ENCODE measurements around the gene FOLR1.
A peak's percentile ranks its signal among the peaks of the same experiment; 100 is the strongest.

The FOLR1 gene

DNA sequence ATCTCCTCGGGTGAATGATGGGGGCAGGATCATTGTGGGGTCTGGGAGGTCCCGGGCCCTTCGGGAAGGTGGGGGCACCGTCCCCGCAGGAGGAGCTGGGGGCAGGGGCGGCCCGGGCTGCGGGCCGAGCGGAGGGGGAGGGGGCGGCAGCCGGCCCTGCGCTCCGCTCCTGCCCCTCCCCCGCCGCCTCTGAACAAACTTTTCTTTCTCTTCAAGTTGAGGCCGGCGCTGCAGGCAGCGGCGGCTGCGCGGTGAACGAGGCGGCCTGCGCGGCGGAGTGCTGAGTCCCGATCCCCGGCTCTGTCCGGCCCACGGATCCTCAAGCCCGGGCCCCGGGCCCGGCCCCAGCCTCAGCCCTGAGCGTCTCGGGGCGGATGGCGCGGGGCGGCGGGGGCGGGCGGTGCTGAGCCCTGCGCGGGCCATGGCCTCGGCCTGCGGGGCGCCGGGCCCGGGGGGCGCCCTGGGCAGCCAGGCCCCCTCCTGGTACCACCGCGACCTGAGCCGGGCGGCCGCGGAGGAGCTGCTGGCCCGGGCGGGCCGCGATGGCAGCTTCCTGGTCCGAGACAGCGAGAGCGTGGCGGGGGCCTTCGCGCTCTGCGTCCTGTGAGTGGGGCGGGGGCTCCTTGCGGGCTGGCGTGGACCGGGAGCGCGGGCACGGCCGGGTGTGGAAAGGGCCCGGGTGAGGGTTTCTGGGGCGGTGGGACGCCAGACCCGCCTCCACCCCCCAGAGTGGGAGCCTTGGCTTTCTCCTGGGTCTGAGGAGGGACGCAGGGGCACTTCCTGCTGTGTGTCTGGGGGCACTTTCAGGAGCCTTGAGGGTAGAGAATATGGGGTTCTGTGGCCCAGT, 32.8 kb downstream of the FOLR1 start, which contains the start of gene INPPL1:
Gene INPPL1 (plus strand): TSS at position 204 of the 847 bp plus-strand sequence. CDS start 218 bp downstream, at position 422.
- peak; percentile 55 for DNase-seq

DNA sequence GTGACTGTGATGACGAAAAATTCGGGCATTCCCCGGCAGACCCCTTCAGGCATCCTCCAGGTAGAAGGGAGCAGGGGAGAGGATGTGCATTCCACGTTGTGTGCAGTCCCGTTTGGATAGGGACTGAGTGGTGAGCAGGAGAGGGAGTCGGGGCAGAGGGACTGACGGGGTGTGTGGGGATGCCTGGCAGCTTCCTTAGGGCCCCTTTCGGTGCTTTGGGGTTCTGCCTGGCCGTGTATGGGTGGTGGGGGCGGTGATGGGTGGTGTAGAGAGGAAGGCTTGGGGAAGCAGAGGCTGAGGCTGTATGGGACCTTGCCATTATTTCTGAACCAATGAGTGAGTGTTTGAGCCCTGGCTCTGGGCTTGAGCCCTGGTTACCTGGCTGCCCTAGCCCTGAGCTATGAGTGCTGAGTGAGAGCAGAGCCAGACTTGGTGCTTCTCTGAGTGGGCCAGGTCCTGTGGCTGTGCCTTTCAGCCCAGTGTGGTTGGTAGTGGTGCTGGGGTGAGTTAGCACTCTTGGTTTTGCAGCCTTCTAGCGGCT, 33.5 kb downstream of the FOLR1 start:
- peak; percentile 42 for DNase-seq

DNA sequence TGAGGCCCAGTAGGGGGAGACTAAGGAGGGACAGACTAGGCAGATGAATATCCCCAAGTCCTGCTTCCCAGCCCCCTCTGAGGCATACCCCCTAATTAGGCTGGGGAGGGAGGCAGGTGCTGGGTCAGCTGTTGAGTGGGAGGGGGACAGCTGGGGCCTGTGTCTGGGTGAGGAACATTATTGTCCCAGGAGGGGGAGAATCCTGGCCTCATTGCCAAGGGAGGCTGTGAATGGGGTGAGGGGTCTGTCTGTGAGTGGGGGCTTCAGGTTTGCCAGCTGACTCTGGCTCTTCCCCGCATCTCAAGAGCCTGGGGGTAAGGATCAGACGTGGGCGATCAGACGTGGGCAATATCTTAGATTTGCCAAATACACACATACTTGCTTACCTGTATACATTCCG, 34.8 kb downstream of the FOLR1 start:
- no peak for DNase-seq

GRCh38 chr11:72227316-72228228, 35.6 kb downstream of the FOLR1 start:
- DNase-seq, result no peak

DNA sequence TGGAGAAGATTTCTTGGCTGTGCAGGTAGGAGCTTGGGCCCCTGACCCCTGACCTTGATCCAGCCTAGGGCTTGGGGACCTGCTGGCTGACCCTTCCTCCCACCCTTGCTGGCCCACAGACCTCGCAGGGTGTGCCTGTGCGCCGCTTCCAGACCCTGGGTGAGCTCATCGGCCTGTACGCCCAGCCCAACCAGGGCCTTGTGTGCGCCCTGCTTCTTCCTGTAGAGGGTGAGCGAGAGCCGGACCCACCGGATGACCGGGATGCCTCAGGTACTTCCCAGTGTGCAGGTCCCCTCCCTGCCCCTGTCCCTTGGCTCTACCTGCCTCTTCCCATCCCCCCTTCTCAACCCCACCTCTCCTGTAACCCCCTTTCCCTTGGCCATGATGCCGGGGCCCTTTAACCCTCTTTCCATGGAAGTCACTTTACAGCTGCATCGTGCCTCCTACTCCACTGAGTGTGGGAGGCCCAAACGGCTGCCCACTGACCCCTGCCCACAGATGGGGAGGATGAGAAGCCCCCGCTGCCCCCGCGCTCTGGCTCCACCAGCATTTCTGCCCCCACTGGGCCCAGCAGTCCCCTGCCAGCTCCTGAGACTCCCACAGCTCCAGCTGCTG, 36.4 kb downstream of the FOLR1 start:
- no peak for DNase-seq

DNA sequence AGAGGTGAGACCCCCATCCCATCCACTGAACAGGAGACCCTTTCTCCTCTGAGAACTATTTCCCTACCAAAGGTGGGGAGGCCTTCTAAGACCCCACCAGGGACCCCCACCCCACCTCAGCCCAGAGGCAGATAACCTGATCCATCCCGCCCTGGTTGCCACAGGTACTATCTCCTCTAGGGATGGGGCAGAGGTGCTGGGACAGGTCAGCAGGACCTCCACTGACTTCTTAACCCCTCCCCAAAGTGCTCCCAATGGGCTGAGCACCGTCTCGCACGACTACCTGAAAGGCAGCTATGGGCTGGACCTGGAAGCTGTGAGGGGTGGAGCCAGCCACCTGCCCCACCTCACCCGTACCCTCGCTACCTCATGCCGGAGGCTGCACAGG, 36.9 kb downstream of the FOLR1 start:
- DNase-seq, result no peak

DNA sequence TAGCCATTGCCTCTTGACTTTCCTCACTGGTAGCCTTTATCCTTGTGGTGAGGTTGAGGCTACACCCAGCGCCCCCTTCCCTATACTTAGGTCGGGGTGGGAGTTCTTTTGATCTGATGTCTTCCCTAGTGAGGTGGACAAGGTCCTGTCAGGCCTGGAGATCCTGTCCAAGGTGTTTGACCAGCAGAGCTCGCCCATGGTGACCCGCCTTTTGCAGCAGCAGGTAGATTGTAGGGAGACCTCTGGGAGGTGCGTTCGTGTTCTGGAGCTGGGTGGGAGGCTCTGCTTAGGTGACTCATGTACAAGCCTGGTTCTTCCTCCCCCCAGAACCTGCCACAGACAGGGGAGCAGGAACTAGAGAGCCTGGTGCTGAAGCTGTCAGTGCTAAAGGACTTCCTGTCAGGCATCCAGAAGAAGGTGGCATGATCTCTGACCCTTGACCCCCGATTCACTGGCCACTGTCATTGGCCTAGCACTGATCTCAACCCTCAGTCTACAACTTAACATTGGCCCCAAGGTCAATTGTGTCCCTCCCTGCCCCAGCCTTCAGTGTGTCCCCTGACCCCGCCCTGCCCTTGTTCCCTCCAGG, 37.5 kb downstream of the FOLR1 start:
- DNase-seq, result no peak

- no peak for DNase-seq
These were observed 38.2 kb downstream of the FOLR1 start for GRCh38 chr11:72229925-72230763.

DNA sequence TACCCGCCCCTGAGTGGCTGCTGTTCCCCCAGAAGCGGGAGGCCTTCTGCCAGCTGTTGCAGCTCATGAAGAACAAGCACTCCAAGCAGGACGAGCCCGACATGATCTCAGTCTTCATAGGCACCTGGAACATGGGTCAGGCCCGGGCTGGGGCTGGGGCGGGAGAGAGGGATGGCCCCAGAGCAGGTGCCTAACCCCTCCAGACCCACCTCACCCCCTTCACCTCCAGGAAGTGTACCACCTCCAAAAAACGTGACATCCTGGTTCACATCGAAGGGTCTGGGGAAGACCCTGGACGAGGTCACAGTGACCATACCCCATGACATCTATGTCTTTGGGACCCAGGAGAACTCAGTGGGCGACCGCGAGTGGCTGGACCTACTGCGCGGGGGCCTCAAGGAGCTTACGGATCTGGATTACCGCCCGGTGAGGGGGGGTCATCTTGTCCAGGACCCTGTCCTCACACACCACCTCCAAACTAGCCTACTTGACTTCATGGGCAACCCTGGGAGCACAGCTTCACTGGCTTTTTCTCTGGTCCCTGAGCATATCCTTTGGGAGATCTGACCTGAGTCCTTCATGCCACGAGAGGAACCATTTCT, 38.9 kb downstream of the FOLR1 start:
- DNase-seq, result no peak

DNA sequence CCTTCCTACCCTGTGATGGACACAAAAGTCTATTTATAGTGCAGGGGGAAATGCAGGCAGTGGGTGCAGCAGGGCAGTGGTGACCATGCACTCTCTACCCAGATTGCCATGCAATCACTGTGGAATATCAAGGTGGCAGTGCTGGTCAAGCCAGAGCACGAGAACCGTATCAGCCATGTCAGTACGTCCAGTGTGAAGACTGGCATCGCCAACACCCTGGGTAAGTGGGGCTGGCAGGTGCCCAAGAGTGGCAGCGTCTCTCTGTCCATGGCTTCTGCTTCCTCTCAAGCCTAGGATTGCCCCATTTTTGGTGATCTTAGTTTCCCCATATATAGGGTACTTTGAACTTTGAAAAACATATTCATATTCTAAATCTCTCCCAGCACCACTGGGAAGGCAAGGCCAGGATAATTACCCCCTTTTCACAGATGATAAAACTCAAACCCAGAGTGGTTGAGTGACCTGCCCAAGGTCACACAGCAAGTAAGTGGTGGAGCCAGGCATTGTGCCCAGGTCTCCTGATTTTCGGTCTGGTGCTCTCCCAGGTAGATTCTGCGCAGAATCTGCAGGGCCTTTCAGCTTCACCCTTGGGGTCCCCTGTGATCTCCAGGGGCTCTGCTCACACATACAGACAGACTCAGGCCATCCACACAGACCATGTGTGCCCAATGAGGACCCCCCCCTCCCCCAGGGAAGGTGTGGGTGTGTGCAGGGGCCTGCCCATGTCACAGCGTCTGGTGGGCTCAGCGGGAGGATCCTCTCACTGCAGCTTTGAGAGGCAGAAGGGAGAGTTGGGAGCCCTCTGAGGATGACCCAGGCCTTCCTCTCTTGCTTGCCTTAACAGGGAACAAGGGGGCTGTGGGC, 39.7 kb downstream of the FOLR1 start:
- DNase-seq, result no peak

- no peak for DNase-seq
These were observed 40.5 kb downstream of the FOLR1 start for GRCh38 chr11:72232260-72233055.

GRCh38 chr11:72233056-72233772, 41.3 kb downstream of the FOLR1 start:
- DNase-seq, result no peak

DNA sequence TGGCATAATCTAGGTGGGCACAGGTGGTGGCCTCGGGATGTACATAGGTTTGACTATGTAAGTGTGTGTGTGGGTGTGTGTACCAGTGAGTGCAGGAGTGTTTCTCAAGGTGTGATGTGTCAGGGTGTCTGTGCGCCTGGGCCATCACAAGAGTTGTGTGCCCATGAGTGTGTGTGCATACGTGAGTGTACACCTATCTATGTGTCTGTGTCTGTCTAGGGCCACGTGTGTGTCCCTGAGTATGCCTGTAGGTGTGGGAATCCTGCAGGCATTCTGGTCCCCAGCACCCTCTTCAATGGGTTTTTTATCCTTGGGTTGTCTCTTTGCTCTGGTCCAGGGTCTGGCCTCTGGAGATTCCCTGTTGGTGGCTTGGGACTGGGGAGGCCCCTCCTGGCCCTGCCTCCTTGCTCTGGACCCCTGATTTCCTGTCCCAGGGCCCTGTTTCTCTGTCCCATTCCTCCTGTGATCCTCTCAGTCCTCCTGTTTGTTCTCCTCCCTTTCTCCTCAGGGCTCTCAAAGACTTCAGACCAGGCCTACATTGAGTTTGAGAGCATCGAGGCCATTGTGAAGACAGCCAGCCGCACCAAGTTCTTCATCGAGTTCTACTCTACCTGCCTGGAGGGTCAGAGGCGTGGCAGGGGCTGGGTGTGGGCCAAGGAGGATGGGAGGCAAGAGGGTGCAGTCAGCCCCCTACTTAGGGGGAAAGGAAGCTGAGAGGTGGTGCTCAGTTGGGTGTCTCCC, 42.0 kb downstream of the FOLR1 start:
- no peak for DNase-seq

DNA sequence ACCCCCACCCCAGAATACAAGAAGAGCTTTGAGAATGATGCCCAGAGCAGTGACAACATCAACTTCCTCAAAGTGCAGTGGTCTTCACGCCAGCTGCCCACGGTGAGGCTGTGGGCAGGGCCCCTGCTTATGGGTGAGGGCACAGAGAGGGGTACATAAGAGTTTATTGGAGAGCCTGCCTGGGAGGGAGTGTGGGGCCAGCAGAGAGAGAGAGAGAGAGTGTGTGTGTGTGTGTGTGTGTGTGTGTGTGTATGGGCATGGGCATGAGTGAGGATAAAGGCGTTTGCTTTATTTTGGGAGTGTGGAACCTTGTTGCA, 42.5 kb downstream of the FOLR1 start:
- no peak for DNase-seq

DNA sequence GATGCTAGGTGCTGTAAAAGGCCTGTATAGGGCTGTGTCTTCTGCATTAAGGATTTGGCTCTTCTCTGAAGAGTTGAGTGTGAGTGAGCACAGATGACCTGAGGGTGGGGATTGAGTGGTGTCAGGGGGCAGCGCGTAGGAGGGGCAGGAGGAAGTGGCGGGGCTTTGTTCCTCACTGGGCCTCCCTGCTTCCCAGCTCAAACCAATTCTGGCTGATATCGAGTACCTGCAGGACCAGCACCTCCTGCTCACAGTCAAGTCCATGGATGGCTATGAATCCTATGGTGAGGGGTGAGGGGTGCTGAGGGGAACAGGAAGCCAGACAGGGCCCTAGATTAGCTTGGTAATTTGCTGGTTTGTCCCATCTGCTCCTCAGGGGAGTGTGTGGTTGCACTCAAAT, 43.0 kb downstream of the FOLR1 start:
- no peak for DNase-seq

DNA sequence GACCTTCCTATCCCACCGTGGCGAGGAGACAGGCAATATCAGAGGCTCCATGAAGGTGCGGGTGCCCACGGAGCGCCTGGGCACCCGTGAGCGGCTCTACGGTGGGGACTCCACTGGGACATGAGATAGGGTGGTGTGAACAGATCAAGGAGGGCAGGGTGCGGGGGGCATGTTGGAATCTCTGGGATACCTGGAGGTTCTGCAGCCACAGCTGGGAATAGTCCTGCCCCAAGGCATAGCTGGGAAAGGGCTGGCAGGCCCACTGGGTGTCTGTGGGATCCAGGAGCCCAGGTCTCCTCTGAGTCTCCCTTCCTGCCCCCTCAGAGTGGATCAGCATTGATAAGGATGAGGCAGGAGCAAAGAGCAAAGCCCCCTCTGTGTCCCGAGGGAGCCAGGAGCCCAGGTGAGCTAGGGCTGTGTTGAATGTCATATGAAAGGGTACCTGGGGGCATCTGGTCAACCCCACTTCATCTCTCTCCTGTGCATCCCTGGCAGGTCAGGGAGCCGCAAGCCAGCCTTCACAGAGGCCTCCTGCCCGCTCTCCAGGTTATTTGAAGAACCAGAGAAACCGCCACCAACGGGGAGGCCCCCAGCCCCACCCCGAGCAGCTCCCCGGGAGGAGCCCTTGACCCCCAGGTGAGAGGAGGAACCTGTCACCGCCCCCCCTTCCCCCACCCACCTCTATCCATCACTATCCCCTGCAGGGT, 43.6 kb downstream of the FOLR1 start:
- DNase-seq, result no peak

GRCh38 chr11:72236083-72236697, 44.2 kb downstream of the FOLR1 start:
- no peak for DNase-seq
